NCI-H748 (cell line): ENCODE measurements around the gene ZNF329.

Experiments used
- DNase-seq: peaks from one replicate; lab custom pipeline; 2025; ENCODE audit not compliant: unreplicated experiment; lab: John Stamatoyannopoulos, UW

Gene ZNF329

GRCh38 chr19:58079792-58080191 lies 70.8 kb downstream of the ZNF329 start:
- no peak for DNase-seq
